ENCODE data around the gene UBASH3B.

The UBASH3B gene

DNA sequence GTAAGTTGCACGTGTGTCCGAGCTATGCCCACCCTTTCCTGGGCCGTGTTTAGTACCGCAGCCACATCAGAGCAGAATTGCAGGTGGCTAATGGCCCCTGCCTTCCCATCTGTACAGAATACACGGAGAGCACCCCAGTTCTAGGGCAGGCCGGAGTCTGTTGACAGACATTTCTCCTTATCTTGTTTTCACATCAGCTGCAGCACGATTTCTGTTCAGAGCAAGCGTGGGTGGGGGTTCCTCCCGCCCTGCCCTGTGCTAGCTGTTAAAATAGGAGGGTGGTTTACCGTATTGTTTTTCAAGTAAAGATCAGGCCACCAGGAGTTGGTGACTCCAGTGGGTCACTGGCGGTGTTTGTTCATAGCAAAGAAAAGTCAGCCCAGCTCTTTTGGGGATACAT lies 41.1 kb downstream of the UBASH3B start:
- intact Hi-C loops (cut with micrococcal nuclease) = loop anchor here (5.0 kb wide), 1 partner anchor 39 kb away; the partner anchor contains the start of gene UBASH3B
- no peaks in the 10 kb centered on the region for H3K9me3 Mint-ChIP-seq
- H3K27ac Mint-ChIP-seq = peak overlapping the region; percentile 74
- no peak overlapping the region for H3K4me3 Mint-ChIP-seq
- H3K27me3 Mint-ChIP-seq = no peaks in the 10 kb centered on the region
- peaks cover 61% of the 10 kb centered on the region for H3K4me1 Mint-ChIP-seq (ENCODE audit: low read depth)
- peaks cover 23% of the 10 kb centered on the region for H3K36me3 Mint-ChIP-seq (ENCODE audit: low read depth)

GRCh38 chr11:122697636-122698167 lies 42.2 kb downstream of the UBASH3B start:
- Mint-ChIP-seq H3K36me3 (ENCODE audit: low read depth) (peaks cover 32% of the 10 kb centered on the region), H3K4me3 (peak overlapping the region; percentile 37), H3K9me3 (no peaks in the 10 kb centered on the region), H3K27ac (peak overlapping the region; percentile 52), H3K27me3 (no peaks in the 10 kb centered on the region), H3K4me1 (ENCODE audit: low read depth) (peaks cover 52% of the 10 kb centered on the region)
- intact Hi-C loops (cut with micrococcal nuclease) = loop anchor here (5.0 kb wide), 1 partner anchor 40 kb away; the partner anchor contains the start of gene UBASH3B

GRCh38 chr11:122698392-122698791 lies 42.9 kb downstream of the UBASH3B start:
- Mint-ChIP-seq H3K9me3 (no peaks in the 10 kb centered on the region), H3K4me1 (ENCODE audit: low read depth) (peaks cover 45% of the 10 kb centered on the region), H3K4me3 (no peak overlapping the region), H3K27me3 (no peaks in the 10 kb centered on the region), H3K27ac (peak overlapping the region; percentile 52), H3K36me3 (ENCODE audit: low read depth) (peaks cover 31% of the 10 kb centered on the region)
- intact Hi-C loops (cut with micrococcal nuclease) = loop anchor here (5.0 kb wide), 1 partner anchor 41 kb away; the partner anchor contains the start of gene UBASH3B

DNA sequence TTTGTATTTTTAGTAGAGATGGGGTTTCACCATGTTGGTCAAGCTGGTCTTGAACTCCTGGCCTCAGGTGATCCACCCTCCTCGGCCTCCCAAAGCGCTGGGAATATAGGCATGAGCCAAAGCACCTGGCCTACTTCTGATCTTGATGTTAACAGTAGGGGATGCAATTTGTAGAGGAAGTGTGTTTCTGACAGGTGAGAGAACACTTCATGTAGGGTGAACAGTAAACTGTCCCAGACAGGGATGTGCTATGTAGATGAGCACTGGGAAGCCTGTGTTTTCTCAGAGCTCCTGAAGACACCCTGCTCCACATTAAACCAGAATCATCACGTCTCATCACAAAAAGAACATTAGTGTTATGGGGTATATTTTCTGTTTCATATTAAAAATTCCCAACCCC lies 45.1 kb downstream of the UBASH3B start:
- H3K4me1 Mint-ChIP-seq (ENCODE audit: low read depth) = peaks cover 35% of the 10 kb centered on the region

DNA sequence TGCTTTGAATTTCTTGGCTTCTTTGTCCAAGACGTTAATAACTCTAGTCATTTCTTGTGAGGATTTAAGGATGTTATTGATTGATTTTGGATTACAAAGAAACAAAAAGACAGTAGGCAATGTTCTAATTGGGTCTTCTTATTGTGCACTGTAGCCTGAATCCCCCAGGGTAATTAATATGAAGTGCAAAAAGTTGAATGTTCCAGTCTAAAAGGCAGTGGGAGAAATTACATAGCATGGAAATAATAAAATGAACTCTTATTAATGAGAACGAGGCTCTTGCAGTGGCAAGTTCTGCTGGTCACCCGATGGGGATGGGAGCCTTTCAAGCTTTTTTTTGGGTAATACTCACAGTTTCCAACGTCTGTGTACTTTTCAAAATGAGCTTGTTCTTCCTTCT lies 45.6 kb downstream of the UBASH3B start:
- Mint-ChIP-seq H3K27me3 (no peaks in the 10 kb centered on the region), H3K4me3 (no peak overlapping the region), H3K27ac (no peak overlapping the region), H3K4me1 (ENCODE audit: low read depth) (peaks cover 37% of the 10 kb centered on the region), H3K36me3 (ENCODE audit: low read depth) (peaks cover 19% of the 10 kb centered on the region), H3K9me3 (no peaks in the 10 kb centered on the region)
- intact Hi-C loops (cut with micrococcal nuclease) = no loop called here

More for the DNA sequence above, 45.1 kb downstream of the UBASH3B start:
- intact Hi-C loops (cut with micrococcal nuclease) = no loop called here
- H3K27me3 Mint-ChIP-seq = no peaks in the 10 kb centered on the region
- no peaks in the 10 kb centered on the region for H3K9me3 Mint-ChIP-seq
- peaks cover 20% of the 10 kb centered on the region for H3K36me3 Mint-ChIP-seq (ENCODE audit: low read depth)
- H3K27ac Mint-ChIP-seq = no peak overlapping the region
- no peak overlapping the region for H3K4me3 Mint-ChIP-seq

DNA sequence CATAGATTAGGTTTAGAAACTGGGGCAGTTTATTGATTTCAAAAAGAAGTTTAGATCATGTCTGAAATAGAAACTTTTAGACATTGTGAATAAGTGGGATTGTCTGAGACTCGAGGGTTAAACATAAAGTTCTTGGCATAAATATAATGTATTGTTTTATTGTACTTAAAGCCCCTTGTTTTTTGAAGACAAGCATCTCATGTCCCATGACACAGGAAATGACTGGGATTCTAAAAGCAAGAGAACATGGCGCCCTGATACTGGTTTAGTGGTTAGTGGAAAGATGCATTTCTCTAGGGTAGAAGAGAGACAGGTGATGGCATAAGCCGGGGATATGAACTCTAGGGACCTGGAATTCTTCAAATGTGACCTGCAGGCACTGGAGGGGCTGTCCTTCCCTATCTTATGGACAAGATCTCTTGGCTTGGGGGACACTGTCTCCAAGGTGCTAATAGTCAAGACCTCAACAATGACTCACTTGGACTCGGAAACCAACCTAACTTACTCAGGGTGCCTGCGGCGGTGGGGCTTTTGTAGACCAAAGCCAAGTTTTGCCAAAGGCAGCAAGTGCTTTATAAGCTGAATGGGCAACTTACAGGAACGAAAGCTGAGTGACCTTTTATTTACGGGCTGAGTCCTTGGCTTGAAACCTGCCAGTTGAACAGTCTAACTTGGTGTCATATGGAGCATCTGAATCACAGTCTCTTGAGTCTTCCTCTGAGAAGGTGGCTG lies 48.2 kb downstream of the UBASH3B start:
- no peak overlapping the region for H3K27ac Mint-ChIP-seq
- H3K4me3 Mint-ChIP-seq = no peak overlapping the region
- no peaks in the 10 kb centered on the region for H3K9me3 Mint-ChIP-seq
- peaks cover 19% of the 10 kb centered on the region for H3K36me3 Mint-ChIP-seq (ENCODE audit: low read depth)
- peaks cover 32% of the 10 kb centered on the region for H3K4me1 Mint-ChIP-seq (ENCODE audit: low read depth)
- no peaks in the 10 kb centered on the region for H3K27me3 Mint-ChIP-seq
- intact Hi-C loops (cut with micrococcal nuclease) = no loop called here

DNA sequence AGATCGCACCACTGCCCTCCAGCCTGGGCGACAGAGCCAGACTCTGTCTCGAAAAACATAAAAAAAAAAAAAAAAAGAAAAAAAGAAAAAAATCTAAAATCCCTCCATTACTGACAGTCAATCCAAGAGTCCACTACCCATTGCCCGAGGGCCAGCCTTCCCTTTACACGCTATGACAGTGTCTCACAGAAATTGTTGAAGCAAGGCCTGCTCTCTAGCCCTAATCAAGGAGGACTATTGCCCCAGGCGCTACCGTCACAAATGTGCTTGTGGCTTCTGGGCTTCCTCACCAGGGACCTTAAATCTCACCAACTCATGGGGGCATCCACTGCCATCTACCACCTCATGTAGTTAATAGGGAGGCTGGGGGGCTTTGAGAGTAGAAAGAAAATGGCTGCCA lies 49.9 kb downstream of the UBASH3B start:
- intact Hi-C loops (cut with micrococcal nuclease) = loop anchor here (5.0 kb wide), 1 partner anchor 52 kb away; no protein-coding TSS in a partner anchor
- Mint-ChIP-seq H3K4me1 (ENCODE audit: low read depth) (peaks cover 40% of the 10 kb centered on the region), H3K4me3 (no peak overlapping the region), H3K27ac (no peak overlapping the region), H3K27me3 (no peaks in the 10 kb centered on the region), H3K9me3 (no peaks in the 10 kb centered on the region), H3K36me3 (ENCODE audit: low read depth) (peaks cover 12% of the 10 kb centered on the region)

DNA sequence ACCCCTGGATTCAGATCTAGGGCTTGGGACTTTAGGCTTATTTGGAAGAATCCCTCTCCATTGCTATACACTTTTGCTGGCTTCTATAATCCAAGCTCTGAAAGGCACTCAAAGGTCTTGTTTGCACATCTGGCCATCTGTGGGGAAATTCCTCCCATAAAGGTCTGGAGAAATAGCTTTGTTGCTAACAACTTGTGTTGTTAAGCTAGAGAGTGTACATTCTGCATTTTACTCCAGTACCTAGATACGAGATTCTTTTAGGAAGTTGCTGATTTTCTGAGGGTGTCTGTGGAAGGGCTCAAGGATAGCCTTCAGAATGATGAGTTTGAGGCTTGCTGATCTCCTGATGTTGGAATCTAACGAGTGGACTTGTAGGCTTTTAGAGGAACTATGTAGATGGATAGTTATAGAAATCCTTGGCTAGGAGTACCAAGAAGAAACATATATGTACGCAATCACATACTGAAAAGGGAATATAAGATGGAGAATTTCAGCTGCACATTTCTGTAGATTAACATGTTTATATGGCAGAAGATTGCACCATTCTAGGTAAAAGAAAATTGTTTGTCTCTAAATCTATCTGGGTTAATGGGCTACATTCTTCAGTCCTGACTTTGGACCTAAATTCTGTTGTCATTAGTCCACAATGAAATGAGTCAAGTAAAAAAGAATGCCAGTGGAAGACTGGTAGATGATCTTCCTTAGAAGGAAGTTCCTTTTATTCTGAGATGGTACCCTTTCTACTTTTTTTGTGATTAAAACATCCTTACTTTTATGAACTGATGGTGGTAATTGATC lies 51.0 kb downstream of the UBASH3B start:
- no peaks in the 10 kb centered on the region for H3K27me3 Mint-ChIP-seq
- peaks cover 12% of the 10 kb centered on the region for H3K36me3 Mint-ChIP-seq (ENCODE audit: low read depth)
- H3K27ac Mint-ChIP-seq = no peak overlapping the region
- H3K4me1 Mint-ChIP-seq (ENCODE audit: low read depth) = peaks cover 51% of the 10 kb centered on the region
- no peaks in the 10 kb centered on the region for H3K9me3 Mint-ChIP-seq
- intact Hi-C loops (cut with micrococcal nuclease) = loop anchor here (5.0 kb wide), 1 partner anchor 51 kb away; no protein-coding TSS in a partner anchor
- H3K4me3 Mint-ChIP-seq = no peak overlapping the region

- intact Hi-C loops (cut with micrococcal nuclease) = loop anchor here (5.0 kb wide), 1 partner anchor 50 kb away; no protein-coding TSS in a partner anchor
- Mint-ChIP-seq H3K4me1 (ENCODE audit: low read depth) (peaks cover 57% of the 10 kb centered on the region), H3K27me3 (no peaks in the 10 kb centered on the region), H3K36me3 (ENCODE audit: low read depth) (peaks cover 8% of the 10 kb centered on the region), H3K9me3 (no peaks in the 10 kb centered on the region), H3K4me3 (no peak overlapping the region), H3K27ac (no peak overlapping the region)
Measured at GRCh38 chr11:122707111-122707510, 51.6 kb downstream of the UBASH3B start.

GRCh38 chr11:122707901-122708300 lies 52.4 kb downstream of the UBASH3B start:
- intact Hi-C loops (cut with micrococcal nuclease) = loop anchor here (5.0 kb wide), 1 partner anchor 49 kb away; no protein-coding TSS in a partner anchor

DNA sequence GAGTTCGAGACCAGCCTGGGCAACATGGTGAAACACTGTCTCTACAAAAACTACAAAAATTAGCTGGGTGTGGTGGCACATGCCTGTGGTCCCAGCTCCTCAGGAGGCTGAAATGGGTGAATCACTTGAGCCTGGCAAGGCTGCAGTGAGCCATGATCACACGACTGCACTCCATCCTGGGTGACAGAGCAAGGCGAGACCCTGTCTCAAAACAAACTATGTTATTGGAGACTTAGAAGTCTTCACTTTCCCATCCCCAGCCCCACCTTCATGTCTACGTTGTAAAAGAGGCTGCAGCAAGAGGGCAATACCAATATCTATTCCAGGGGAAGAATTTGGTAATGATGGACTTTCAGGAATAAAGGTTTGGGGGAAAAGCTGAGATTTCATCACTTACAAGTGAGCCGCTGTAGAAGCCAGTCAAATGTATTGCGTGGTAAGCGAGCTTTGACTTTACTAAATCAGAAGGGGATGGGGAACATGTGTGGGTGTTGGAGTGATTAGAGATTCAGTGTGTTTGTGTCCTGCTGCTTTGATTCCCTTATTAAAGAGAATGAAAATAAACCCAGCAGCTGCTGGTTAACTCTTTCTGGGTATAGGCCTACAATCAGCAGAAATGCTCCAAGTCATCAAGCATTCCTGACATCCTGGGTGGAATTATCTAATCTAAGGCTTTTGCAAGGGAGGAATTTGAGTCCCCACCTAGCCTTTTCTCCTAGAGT lies 53.7 kb downstream of the UBASH3B start:
- Mint-ChIP-seq H3K4me3 (no peak overlapping the region), H3K27me3 (no peaks in the 10 kb centered on the region), H3K4me1 (ENCODE audit: low read depth) (peaks cover 67% of the 10 kb centered on the region), H3K36me3 (ENCODE audit: low read depth) (no peaks in the 10 kb centered on the region), H3K27ac (peak overlapping the region; percentile 84), H3K9me3 (no peaks in the 10 kb centered on the region)
- intact Hi-C loops (cut with micrococcal nuclease) = loop anchor here (5.0 kb wide), 1 partner anchor 48 kb away; no protein-coding TSS in a partner anchor

More at GRCh38 chr11:122707901-122708300, 52.4 kb downstream of the UBASH3B start:
- no peaks in the 10 kb centered on the region for H3K27me3 Mint-ChIP-seq
- H3K4me3 Mint-ChIP-seq = no peak overlapping the region
- peaks cover under 1% of the 10 kb centered on the region for H3K36me3 Mint-ChIP-seq (ENCODE audit: low read depth)
- H3K9me3 Mint-ChIP-seq = no peaks in the 10 kb centered on the region
- peaks cover 63% of the 10 kb centered on the region for H3K4me1 Mint-ChIP-seq (ENCODE audit: low read depth)
- no peak overlapping the region for H3K27ac Mint-ChIP-seq

DNA sequence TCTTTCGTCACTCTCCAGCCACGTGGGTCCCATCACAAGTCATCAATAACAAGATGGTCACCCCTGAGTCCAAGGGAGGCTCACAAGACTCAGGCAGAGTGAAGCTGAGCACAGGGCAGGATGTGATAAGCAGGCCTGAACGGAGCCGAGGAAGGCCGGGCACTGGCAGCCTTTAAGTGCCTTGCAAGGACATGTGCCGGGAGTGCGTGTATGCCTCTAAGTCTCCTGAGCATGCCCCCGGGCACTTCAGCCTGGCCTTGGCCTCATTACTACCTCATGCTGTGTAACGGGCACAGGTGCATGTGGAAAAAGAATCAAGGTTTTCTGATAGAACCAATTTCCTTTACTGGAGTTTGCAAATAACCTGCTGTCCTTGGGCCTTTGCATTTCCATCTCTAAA lies 55.8 kb downstream of the UBASH3B start:
- Mint-ChIP-seq H3K27ac (no peak overlapping the region), H3K36me3 (ENCODE audit: low read depth) (no peaks in the 10 kb centered on the region), H3K4me3 (no peak overlapping the region), H3K9me3 (no peaks in the 10 kb centered on the region), H3K4me1 (ENCODE audit: low read depth) (peaks cover 70% of the 10 kb centered on the region), H3K27me3 (no peaks in the 10 kb centered on the region)
- intact Hi-C loops (cut with micrococcal nuclease) = no loop called here

GRCh38 chr11:122711831-122712381 lies 56.4 kb downstream of the UBASH3B start:
- H3K27me3 Mint-ChIP-seq = no peaks in the 10 kb centered on the region
- intact Hi-C loops (cut with micrococcal nuclease) = no loop called here
- H3K4me3 Mint-ChIP-seq = no peak overlapping the region
- H3K4me1 Mint-ChIP-seq (ENCODE audit: low read depth) = peaks cover 70% of the 10 kb centered on the region
- no peak overlapping the region for H3K27ac Mint-ChIP-seq
- no peaks in the 10 kb centered on the region for H3K36me3 Mint-ChIP-seq (ENCODE audit: low read depth)
- H3K9me3 Mint-ChIP-seq = no peaks in the 10 kb centered on the region
